GM12875 (cell line): ENCODE data around the gene ZNF778.

ENCODE experiments used
- H3K4me3 ChIP-seq: one replicate; pipeline ENCODE4 v1.5.1; 2011; ENCODE audit warnings: low read depth, low read length, control low read depth
- TF ChIP-seq, protein P1 (sequence below): IDR thresholded peaks from 2 replicates; pipeline ENCODE4 v1.5.1; 2011; ENCODE audit warnings: low read depth, mild to moderate bottlenecking, control low read depth, inconsistent platforms, low read length, moderate library complexity, borderline replicate concordance; ENCODE audit not compliant: insufficient read depth

ZNF778 gene

DNA sequence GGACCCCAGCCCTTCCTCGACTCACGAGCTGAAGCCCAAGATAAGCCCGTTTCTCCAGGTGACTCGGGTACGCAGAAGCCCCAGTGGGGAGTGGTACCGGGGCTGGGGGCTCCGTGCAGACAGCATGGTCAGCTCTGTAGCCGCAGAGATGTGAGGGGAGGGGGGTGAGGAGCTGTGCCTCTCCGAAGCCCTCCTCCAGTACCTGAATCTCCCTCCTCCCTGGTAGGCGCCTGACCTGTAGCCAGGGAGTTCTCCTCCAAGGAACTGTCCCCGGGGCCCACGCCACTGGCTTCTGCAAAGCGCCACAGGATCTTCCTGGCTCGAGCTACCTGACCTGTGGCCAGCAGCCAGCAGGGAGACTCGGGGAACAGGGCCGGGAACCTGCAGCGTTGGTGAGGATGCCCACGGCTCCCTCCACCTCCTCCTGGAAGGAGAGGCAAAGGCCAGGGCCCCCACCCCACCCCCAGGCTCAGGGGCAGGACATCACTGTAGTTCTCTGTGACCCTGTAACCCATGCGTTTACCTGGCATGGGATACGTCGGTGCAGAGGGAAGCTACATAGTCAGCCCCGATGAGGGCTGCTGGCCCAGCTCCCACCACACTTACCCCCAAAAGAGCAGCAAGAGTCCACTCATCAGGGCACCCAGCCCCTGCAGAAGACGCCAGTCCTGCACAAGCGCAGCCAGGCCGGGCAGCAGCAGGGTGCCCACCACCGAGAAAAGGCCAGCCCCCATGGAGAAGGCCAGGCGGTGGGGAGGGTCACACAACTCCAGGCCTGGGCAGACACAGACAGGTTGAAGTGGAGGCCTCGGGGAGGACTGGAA lies 18.9 kb upstream of the ZNF778 start:
- no peak overlapping the region for H3K4me3 ChIP-seq
- TF ChIP-seq, protein P1, sequence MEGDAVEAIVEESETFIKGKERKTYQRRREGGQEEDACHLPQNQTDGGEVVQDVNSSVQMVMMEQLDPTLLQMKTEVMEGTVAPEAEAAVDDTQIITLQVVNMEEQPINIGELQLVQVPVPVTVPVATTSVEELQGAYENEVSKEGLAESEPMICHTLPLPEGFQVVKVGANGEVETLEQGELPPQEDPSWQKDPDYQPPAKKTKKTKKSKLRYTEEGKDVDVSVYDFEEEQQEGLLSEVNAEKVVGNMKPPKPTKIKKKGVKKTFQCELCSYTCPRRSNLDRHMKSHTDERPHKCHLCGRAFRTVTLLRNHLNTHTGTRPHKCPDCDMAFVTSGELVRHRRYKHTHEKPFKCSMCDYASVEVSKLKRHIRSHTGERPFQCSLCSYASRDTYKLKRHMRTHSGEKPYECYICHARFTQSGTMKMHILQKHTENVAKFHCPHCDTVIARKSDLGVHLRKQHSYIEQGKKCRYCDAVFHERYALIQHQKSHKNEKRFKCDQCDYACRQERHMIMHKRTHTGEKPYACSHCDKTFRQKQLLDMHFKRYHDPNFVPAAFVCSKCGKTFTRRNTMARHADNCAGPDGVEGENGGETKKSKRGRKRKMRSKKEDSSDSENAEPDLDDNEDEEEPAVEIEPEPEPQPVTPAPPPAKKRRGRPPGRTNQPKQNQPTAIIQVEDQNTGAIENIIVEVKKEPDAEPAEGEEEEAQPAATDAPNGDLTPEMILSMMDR: no peak

DNA sequence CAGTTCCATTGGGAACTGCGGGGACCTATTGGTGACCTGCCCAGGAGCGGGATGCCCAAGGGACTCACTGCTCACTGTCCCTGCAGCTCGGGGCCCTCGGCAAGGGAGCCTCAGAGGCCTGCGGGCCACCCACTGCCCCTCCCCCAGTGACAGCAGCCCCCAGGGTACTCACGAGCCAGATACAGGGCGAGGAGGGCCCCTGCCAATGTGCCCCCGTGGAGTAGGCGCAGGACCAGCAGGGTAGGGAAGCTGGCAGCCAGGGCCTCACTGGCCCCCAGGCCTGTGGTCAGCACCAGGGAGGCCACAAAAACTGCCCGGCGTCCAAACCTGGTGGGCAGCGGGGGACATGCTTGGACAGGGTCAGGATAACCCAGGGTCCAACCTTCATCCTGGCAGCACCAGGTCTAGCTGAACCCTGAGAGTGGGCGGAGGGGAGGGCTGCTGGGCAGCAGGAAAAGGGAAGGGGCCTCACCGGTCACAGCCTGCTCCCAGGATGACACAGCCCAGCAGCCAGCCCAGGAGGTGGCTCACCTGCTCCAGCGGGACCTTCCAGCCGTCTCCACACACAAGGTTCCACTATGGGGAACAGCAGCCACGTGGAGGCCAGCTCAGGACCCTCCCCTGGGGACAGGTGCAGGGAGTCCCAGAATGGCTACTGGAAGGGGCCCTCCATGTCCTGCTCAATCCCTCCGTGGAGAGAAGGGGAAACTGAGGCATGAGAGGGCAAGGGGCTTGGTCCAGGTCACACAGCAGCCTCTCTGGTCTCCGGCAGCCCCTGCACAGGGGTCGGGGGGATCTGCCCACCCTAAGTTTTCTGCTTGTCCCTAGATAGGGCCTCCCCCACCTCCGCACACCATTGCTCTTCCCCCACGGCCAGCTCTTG lies 18.0 kb upstream of the ZNF778 start:
- TF ChIP-seq, protein P1: no peak
- H3K4me3 ChIP-seq: no peak overlapping the region

DNA sequence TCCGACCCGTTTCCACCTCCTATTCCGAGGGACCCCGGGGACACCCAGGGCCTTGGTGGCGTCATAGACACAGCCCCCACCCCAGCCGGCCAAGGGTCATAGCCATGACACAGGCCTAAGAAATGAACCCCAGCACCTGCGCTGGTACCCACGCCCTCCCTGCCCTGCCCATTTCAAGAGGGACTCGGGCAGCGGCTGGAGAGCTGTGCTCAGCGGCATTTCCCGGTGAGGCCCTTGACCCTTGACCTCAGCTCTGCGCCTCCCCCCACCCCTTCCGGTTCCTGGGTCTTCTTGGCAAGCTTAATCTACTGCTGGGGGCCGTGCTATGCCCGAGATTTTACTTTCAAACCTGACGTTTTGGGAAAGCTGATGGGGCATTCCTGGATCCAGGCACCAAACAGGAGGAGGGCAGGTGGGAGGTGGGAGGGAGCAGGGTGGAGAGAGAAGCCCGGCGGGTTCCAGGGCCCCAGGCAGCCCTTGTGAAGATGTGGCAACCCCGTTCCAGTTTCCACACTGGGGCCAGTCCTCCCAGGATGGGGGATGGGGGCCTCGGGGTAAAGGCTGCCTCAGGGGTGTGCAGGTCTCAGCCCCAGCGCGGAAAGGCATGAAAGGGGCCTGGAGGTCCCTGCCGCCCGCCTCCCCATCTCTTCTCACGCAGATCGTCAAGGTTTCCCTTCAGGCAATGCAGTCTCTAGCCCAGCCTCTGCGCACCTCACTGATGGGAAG lies 17.2 kb upstream of the ZNF778 start, which contains the start of gene SLC22A31:
SLC22A31 (minus strand) TSS at position 414 of the 726 bp plus-strand sequence; CDS start at position 378, 36 bp downstream.
- TF ChIP-seq, protein P1: no peak
- no peak within 1 kb of the TSS for H3K4me3 ChIP-seq

DNA sequence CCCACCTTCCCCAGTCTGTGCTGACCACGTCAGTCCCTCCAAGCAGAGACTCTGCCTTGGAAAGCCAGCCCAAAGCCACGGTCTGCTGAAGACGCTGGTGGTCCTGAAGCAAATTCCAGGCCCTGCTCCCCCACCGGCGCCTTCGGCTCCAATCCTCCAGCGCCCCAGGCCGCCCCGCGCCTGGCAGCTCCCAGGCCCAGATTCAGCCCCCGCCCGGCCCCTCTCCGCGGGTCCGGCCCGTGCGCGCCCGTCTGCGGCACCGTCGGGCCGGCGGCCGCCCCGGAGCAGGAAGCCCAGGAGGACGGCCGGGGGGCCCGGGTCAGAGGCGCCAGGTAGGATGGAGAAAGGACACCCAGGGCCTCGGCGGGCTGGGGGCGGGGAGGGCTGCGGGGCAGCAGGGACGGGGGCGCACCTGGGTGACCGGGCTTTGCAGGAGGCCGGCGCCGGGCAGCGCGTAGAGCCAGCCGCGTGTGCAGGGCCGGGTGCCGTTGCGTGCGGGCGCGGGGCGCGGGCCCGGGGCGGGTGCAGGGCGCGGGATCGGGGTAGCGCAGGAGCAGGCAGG lies 16.6 kb upstream of the ZNF778 start:
- no peak overlapping the region for H3K4me3 ChIP-seq
- TF ChIP-seq, protein P1: no peak

DNA sequence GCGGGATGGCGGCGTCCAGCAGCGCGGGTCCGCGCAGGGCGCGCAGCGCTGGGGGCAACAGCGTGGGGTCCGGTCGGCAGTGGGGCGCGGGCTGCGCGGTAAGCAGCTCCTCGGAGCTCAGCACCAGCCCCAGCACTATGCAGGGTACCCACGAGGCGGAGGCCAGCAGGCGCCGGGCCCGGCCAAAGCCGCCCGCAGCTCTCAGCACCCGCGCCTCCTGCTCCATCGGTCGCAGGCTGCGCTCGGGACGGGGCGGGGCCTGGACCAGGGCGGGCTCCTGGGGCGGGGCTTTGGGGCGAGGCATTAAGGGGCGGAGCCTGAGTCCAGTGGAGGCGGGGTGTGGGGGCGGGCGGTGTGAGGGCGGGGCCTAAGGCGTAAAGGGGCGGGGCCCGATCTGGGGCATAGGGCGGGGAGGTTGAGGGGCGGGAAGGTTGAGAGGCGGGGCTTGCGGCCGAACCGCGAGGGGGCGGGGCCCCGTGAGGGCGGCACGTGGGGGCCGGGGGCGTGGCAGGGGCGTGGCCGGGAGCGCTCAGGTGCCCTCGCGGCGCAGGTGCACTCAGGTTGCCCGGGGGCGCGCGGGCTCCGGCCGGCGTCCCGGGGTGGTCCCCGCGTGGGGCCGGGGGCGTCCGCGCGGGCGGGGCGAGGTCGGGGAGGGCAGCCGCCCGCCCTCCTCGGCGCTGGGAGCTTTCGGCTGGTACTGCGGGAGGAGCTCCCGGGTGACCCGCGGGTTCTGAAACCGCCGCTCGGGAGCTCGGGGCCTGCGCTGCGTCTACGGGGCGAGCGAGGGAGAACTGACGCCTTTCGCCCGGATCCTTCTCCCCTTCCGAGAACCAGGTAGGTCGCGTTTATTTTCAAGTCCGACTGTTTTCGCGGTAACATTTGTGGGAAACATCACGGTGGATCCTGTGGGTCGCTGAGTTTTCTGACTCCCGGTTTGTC lies 15.8 kb upstream of the ZNF778 start:
- H3K4me3 ChIP-seq: no peak overlapping the region
- TF ChIP-seq, protein P1: no peak
